ENCODE results near the gene METAP2.
"Not testable (repeated sequence)": the region's sequence is repeated elsewhere in the genome, so short reads cannot be mapped to it uniquely, and the experiment has no call there.

The METAP2 gene

GRCh38 chr12:95446506-95446900, 27.4 kb upstream of the METAP2 start:
- in situ Hi-C loops (cut with HindIII; ENCODE audit: low pct_ligation_motif_present, low sequenced_read_pairs): no loop called here
- H3K4me3 ChIP-seq (ENCODE audit: low read depth, low read length): peak overlapping the region; percentile 33
- H3K27me3 ChIP-seq (replicated peaks): no peaks in the 10 kb centered on the region
- peak; percentile 29 for DNase-seq
- H3K36me3 ChIP-seq (replicated peaks): no peaks in the 10 kb centered on the region
- no peak overlapping the region for H3K27ac ChIP-seq
- no peak for TF ChIP-seq CTCF (IDR thresholded peaks at IDR 0.05; ENCODE audit: low read depth, low read length, missing control alignments)

GRCh38 chr12:95449656-95450055, 24.3 kb upstream of the METAP2 start:
- H3K27me3 ChIP-seq (replicated peaks); H3K36me3 ChIP-seq (replicated peaks); H3K27ac ChIP-seq; DNase-seq; in situ Hi-C loops (cut with HindIII; ENCODE audit: low pct_ligation_motif_present, low sequenced_read_pairs); H3K4me3 ChIP-seq (ENCODE audit: low read depth, low read length): not testable (repeated sequence)

- DNase-seq; H3K36me3 ChIP-seq (replicated peaks); H3K27ac ChIP-seq; in situ Hi-C loops (cut with HindIII; ENCODE audit: low pct_ligation_motif_present, low sequenced_read_pairs); H3K4me3 ChIP-seq (ENCODE audit: low read depth, low read length); H3K27me3 ChIP-seq (replicated peaks): not testable (repeated sequence)
Observed at GRCh38 chr12:95452501-95452900, 21.5 kb upstream of the METAP2 start.

GRCh38 chr12:95453881-95454280, 20.1 kb upstream of the METAP2 start:
- DNase-seq: peak; percentile 17
- H3K27me3 ChIP-seq (replicated peaks); H3K36me3 ChIP-seq (replicated peaks); H3K4me3 ChIP-seq (ENCODE audit: low read depth, low read length); H3K27ac ChIP-seq; in situ Hi-C loops (cut with HindIII; ENCODE audit: low pct_ligation_motif_present, low sequenced_read_pairs): not testable (repeated sequence)

GRCh38 chr12:95454780-95455215, 19.2 kb upstream of the METAP2 start:
- H3K27me3 ChIP-seq (replicated peaks); H3K36me3 ChIP-seq (replicated peaks); H3K4me3 ChIP-seq (ENCODE audit: low read depth, low read length); DNase-seq; H3K27ac ChIP-seq; in situ Hi-C loops (cut with HindIII; ENCODE audit: low pct_ligation_motif_present, low sequenced_read_pairs): not testable (repeated sequence)

- peak; percentile 18 for DNase-seq
- H3K4me3 ChIP-seq (ENCODE audit: low read depth, low read length); in situ Hi-C loops (cut with HindIII; ENCODE audit: low pct_ligation_motif_present, low sequenced_read_pairs); H3K27ac ChIP-seq; H3K27me3 ChIP-seq (replicated peaks); H3K36me3 ChIP-seq (replicated peaks): not testable (repeated sequence)
Observed at GRCh38 chr12:95457605-95458004, 16.3 kb upstream of the METAP2 start.

- TF ChIP-seq CTCF (IDR thresholded peaks at IDR 0.05; ENCODE audit: low read depth, low read length, missing control alignments): no peak
- H3K27me3 ChIP-seq (replicated peaks): no peaks in the 10 kb centered on the region
- in situ Hi-C loops (cut with HindIII; ENCODE audit: low pct_ligation_motif_present, low sequenced_read_pairs): no loop called here
- no peaks in the 10 kb centered on the region for H3K36me3 ChIP-seq (replicated peaks)
- no peak overlapping the region for H3K27ac ChIP-seq
- H3K4me3 ChIP-seq (ENCODE audit: low read depth, low read length): no peak overlapping the region
- DNase-seq: no peak
Observed at GRCh38 chr12:95458761-95459160, 15.2 kb upstream of the METAP2 start.

GRCh38 chr12:95459310-95459709, 14.6 kb upstream of the METAP2 start:
- Histone ChIP-seq H3K27ac (no peak overlapping the region), H3K27me3 (replicated peaks) (no peaks in the 10 kb centered on the region), H3K4me3 (ENCODE audit: low read depth, low read length) (no peak overlapping the region), H3K36me3 (replicated peaks) (no peaks in the 10 kb centered on the region)
- no peak for TF ChIP-seq CTCF (IDR thresholded peaks at IDR 0.05; ENCODE audit: low read depth, low read length, missing control alignments)
- no peak for DNase-seq
- in situ Hi-C loops (cut with HindIII; ENCODE audit: low pct_ligation_motif_present, low sequenced_read_pairs): no loop called here

Measured in brain microvascular endothelial cell (primary cell).